ENCODE data around the gene LARP1. TPM values are rescaled to one million over a fixed set of nuclear protein-coding genes. Genes with fewer than 3 reads are reported as not detected.

Gene LARP1
- total RNA-seq = 10 to 100 TPM; 37.7 to 74.1 TPM
- polyA plus RNA-seq = 10 to 100 TPM; 26.0 to 27.5 TPM

GRCh38 chr5:154755361-154756008 lies at the start of gene LARP1:
Gene LARP1 (plus strand): TSS chr5:154755377. CDS start chr5:154755758, 381 bp downstream.
- TF ChIP-seq EGR1 (IDR thresholded peaks at IDR 0.05; ENCODE audit: low read depth in 2 of 2) (no peak), NR2F2 (IDR thresholded peaks at IDR 0.05) (no peak), YY1 (IDR thresholded peaks at IDR 0.05) (no peak), RXRA (IDR thresholded peaks at IDR 0.05) (no peak), HNF4A (conservative IDR thresholded peaks at IDR 0.05) (no peak), HNF4G (IDR thresholded peaks at IDR 0.05) (no peak), RAD21 (IDR thresholded peaks at IDR 0.05) (no peak), TAF1 (conservative IDR thresholded peaks at IDR 0.05) (no peak), MAX (IDR thresholded peaks at IDR 0.05) (no peak), ZBTB33 (IDR thresholded peaks at IDR 0.05) (no peak), CTCF (IDR thresholded peaks at IDR 0.05; ENCODE audit: low read depth, low read length, missing input control) (no peak), FOXA2 (IDR thresholded peaks at IDR 0.05) (no peak), GABPA (IDR thresholded peaks at IDR 0.05 in 1 of 2, conservative IDR thresholded peaks at IDR 0.05 in 1 of 2) (no peak), SP1 (IDR thresholded peaks at IDR 0.05) (no peak), JUND (IDR thresholded peaks at IDR 0.05) (no peak), FOXA1 (IDR thresholded peaks at IDR 0.05) (no peak), REST (IDR thresholded peaks at IDR 0.05) (no peak), ATF3 (IDR thresholded peaks at IDR 0.05) (no peak)
- Histone ChIP-seq H3K4me3 (ENCODE audit: low read depth in 1 of 3, low read length in 3 of 3) (peak within 1 kb of the TSS; percentile 94 to 97 (median 97)), H3K27me3 (ENCODE audit: control insufficient read depth in 4 of 4, insufficient read depth in 4 of 4, low read length in 3 of 4) (no peaks in the 10 kb centered on the region), H3K36me3 (ENCODE audit: control insufficient read depth in 4 of 4, insufficient read depth in 3 of 4, low read depth in 1 of 4, low read length in 3 of 4) (no peaks in the 10 kb centered on the region), H3K9me3 (ENCODE audit: control insufficient read depth in 4 of 4, low read length in 3 of 4) (no peaks in the 10 kb centered on the region), H3K4me1 (ENCODE audit: control insufficient read depth in 4 of 4, insufficient read depth in 4 of 4, low read length in 3 of 4) (peaks cover 0 to 38% (median 26%) of the 10 kb centered on the region in 4 donors), H3K9ac (ENCODE audit: low read depth in 1 of 2, low read length in 2 of 2) (peak within 1 kb of the TSS; percentile 92 to 93), H3K27ac (ENCODE audit: low read depth in 1 of 2, low read length in 2 of 2) (peak within 1 kb of the TSS; percentile 94 to 95)
- under 1% methylated on average over 75 of the region's 75 CpGs for WGBS
- peak; percentile 57 for DNase-seq (ENCODE audit: low spot score)

All from liver (tissue), 9 donors.